ENCODE data around the gene SCRN2. TPM values are rescaled to one million over a fixed set of nuclear protein-coding genes. Genes with fewer than 3 reads are reported as not detected.

SCRN2 gene
- polyA plus RNA-seq, 1 donor, result 26.5 TPM

DNA sequence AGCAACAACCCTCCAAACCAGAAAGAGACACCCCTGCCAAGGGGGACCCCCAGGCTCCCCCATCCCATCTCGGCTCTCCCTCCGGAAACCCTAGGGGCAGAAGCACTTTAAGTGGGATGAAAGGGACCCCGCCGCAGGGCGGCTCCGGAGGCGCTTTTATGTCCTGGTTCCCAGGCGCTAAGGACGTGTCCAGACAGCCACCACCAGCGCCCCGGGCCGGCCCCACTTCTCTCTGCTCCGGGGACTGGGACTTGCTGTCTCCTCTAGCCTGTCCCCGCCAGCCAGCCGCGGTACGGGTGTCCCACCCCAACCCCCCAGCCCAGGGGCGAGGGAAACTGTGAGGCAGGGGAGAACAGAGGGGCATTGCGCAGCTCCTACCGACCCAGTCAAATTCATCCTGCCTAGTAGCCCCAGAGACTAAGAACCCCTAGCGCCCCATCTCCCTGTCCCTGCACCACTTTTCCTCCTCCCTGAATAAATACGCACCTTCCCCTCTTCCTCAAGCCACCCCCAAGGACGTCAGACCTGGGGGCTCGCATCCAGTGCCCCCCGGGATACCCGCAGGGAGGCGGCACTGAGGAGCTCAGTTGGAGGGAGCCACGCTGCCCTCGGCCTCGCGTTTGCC is 5.8 kb upstream of the SCRN2 start:
- no peak for DNase-seq

DNA sequence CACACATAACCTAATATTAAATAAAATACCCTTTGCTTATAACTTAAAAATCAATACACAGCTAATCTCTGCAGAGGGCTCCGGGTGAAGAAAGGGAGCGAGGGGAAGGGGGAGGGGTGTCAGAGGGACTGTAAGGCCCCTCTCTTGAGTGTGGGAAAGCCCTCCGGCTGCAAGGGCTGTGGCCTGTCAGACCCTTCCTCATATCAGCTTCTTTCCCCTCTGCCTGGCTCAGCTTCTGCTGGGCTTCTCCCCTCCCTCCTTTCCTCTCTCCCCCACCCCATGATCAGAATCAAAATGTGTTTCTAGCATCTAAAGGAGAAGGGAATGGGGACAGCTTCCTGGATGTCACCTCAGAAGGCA is 4.6 kb upstream of the SCRN2 start:
- DNase-seq, result no peak

DNA sequence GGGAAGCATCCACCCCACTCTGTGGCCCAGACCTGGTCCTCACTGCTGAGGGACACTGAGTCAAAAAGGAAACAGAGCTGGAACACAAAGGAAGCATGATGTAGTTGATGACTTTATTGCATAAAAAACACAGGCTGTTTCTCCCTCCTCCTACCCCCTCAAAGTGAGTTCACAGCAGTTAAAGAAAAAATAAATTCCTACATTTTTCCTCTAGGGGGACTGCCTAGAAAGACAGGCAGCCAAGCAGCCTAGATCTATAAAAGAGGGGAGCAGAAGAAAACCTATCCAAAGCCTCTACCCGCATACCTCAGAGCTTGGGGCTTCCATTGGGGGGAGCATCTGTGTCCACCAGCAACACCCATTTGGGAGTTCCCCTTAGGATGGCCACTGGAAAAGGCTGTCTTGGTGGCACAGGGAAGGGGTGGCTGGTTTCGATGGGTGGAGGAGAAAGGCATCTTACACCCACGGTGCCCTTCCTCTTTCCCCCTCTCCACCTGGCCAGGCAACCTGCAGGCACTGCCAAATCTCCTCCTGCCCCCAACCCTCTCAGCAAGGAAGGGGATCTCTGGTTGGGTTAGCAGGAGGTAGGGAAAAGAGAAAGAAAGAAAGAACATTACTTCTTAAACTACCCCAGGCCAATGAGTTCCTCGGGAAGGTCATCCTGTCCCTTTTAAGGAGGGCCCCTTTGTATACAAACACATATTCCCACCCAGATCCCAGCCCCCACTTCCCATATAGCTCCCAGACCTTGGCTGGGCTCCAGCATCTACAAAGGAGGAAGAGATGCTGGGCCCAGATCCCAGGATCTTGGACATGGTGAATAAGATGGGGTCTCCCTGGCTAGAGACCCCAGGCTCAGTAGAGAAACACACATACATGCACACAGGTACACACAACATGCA is 4.0 kb upstream of the SCRN2 start:
- DNase-seq, result no peak

DNA sequence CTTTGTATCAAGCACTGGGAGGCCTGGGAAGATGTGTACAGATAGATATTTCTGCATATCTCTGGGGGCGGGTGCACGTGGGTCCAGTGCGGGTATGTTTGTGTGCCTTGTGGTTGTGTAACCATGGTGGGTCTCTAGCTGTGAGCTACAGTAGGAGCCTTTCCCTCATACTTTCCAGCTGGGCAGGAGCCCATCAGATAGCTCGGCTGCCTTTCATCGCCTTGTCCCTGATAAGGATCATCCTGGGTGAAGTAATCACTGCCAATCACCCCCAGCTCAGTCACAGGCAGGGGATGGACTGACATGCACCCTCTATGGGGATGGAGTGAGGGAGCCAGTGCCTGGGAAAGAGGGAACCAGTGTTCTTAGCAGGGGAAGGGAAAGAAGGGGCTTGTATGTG is 3.2 kb upstream of the SCRN2 start:
- DNase-seq, result no peak

DNA sequence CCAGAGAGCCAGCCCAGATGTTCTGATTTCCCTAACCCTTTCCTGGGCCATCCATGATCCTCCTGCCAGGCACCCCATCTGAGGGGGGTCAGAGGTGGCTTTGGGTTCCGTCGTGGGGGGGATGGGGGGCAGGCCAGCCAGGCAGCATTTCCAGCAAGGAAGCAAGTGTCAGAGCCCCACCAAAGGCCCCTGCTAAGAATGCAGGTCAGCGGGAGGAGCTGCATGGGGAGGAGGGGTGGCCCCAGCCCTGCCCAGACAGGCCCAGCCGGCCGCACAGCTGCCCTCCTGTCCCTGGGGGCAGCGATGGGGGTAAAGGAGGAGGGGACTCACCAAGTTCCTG is 2.3 kb upstream of the SCRN2 start:
- DNase-seq, result no peak

DNA sequence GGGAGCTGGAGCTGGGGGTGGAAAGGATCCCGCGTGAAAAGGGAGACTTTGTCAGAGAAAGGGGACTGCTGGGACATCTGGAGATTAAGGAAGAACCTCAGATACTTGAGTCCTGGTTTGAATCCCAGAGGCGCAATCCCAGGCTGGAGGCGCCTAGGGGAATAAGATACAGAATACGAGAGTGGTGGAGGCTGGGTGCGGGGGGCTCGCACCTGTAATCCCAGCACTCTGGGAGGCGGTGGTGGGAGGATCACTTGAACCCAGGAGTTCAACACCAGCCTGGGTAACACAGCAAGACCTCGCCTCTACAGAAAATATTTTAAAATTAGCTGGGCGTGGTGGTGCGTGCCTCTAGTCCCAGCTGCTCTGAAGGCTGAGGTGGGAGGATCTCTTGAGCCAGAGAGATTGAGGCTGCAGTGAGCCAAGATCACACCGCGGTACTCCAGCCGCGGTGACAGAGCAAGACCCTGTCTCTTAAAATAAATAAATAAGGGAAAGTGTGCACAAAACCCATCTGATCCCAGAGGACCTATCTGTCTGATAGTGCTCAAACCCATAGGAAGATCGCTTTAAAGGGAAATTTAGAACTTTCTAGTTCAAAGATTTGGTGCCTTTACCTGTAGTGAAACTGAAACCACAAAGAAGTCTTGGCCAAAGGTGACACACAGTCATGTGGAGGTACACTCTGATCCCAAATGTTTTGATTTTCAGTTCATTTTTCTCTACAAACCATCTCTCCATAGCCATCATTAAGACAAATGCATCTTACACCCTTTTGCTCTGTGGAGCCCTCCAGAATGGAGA is 617 bp upstream of the SCRN2 start:
- DNase-seq, result no peak

DNA sequence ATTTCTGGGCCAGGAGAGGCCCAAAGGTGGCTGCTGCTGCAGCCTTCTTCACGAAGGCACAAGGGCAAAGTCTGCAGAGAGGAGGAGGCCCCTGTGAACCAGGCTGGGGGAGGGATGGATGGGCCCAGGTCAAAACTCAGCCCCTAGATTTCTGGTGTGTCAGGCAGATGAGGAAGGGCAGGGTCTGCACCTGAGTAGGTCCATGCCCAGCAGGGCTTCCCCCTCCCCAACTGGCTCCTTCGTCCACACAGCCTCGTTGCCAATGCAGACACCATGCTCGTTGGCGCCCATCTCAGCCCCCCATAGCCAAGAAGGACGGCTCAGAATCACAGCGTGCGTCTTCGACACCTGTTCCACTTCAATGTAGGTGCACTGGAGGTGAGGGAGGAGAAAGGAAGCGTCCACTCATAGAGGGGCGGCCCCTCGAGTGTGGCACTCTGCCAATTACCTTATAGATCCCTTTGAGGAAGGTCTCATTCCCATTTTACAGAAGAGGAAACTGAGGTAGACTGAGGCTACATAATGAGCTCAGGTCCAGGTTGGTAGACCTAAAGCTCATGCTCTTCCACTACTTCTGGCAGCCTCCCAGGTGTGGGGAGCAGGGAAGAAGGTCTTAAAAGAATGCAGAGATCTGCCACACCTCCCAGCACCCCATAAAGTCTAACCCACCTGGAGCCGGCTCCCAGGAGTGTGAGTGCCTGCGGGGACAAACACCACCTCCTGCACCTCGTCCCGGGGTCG is 902 bp downstream of the SCRN2 start:
- DNase-seq, result no peak

DNA sequence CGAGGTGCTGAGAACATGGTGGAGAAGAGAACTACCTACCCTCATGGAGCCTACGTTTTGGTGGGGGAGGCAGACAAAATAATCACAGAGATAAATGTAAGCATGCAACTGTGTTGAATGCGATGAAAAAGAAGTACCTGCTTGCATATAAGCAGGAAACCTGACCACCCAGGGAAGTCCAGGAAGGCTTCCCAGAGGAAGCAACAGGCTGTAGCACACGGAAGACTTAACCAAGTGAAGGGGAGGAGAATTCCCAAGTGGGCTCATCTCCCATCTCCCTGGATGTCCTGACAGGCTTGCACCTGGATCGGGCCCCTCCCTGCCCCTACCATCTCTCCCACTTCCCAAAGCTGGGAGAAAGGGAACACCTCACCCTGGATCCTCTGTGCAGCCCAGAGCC is 2.0 kb downstream of the SCRN2 start:
- DNase-seq, result no peak

DNA sequence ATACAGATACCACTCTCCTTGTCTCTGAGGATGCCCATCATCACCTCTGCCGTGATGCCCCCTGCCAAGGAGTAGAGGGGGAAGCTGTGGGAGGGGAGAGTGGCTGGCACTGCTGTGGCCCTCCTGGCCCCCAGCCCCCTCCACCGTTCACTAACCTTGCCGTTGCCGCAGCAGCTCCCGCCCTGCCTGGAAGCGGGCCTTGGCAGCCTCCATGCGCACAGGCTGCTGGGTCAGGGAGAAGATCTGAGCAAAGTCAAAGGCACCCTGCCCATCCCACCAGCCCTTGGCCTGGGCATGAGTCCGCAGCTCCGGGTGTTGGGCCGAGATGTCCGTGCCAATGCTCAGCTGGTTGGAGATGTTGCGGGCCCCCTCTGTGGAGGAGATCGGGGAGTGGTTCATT is 2.4 kb downstream of the SCRN2 start:
- no peak for DNase-seq

DNA sequence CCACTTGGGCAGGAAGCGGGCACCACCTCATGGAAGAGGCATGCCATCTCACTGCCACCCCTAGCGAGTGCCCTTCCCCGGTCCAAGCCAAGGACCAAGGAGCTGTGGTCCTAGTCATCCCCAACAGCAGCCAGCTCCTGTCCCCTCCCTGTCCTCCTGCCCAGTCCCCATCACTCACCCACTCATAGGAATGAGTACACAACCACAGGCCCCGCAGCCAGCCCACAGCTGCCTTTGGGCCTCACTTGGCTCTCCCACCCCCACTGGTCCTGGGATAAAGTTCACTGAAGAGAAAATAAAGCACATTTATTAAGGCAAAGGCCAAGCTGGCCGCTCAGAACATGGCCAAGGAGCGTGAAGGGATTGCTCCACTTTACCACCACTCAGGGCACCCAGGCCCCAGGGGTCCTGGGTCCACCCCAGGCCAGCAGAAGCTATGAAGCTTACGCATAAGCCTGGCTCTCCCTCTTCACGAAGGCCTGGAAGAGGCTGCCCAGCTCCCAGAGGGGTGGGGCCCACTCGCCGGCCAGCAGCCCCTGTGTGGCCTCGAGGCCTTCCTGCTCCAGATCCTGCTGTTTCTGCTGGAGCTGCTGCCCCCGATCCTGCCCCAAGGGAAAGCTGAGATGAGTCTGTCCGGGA is 3.6 kb downstream of the SCRN2 start:
- DNase-seq, result no peak

DNA sequence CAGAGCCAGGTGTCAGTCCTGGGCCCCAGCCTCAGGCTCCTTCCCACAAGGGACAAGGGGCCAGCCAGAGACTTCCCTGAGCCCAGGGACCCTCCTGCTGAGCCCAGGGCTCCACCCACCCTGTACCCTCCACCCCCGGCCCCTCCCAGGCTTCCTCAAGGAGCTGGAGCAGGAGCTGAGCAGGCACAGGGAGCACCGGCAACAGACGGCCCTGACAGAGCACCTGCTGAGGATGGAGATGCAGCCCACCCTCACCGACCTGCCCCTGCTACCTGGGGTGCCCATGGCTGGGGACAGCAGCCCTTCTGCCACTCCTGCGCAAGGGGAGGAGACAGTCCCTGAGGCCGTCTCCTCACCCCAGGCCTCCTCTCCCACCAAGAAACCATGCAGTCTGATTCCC is 4.5 kb downstream of the SCRN2 start:
- DNase-seq, result no peak

DNA sequence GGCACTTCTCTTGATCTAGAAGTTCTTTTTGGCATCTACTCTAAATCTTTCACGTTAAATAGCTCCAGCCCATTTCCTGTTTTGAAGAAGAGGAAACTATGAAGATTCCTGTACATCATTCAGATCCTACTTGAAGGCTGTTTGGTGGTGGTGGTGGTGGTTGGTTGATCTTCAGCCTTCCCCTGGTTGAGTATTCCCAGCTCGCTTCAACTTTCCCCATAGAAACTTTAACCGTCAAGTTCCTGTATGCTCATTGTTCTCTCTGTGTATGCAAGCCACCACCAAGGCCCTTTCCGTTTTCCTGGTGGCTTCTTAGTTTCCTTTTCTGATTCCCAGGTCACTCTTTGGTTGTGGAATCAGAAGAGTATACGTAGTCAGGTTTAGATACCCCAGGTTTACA is 6.3 kb downstream of the SCRN2 start:
- no peak for DNase-seq

DNA sequence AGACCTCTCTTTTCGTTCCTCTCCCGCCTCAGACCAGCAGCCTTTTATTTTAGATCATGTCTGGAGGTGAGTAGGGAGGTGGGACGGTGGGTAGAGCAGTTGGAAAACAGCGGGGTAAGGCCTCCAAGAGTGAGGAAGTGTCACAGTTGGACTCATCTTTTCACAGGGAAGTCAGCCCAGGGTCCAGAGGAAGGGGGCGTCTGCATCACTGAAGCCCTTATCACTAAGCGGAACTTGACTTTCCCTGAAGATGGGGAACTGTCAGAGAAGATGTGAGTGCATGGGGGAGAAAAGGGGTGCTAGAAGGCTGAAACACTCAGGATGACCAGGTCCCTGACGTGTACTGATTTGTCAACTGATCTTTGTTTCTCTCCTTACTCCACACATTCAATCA is 9.1 kb downstream of the SCRN2 start:
- DNase-seq, result no peak

DNA sequence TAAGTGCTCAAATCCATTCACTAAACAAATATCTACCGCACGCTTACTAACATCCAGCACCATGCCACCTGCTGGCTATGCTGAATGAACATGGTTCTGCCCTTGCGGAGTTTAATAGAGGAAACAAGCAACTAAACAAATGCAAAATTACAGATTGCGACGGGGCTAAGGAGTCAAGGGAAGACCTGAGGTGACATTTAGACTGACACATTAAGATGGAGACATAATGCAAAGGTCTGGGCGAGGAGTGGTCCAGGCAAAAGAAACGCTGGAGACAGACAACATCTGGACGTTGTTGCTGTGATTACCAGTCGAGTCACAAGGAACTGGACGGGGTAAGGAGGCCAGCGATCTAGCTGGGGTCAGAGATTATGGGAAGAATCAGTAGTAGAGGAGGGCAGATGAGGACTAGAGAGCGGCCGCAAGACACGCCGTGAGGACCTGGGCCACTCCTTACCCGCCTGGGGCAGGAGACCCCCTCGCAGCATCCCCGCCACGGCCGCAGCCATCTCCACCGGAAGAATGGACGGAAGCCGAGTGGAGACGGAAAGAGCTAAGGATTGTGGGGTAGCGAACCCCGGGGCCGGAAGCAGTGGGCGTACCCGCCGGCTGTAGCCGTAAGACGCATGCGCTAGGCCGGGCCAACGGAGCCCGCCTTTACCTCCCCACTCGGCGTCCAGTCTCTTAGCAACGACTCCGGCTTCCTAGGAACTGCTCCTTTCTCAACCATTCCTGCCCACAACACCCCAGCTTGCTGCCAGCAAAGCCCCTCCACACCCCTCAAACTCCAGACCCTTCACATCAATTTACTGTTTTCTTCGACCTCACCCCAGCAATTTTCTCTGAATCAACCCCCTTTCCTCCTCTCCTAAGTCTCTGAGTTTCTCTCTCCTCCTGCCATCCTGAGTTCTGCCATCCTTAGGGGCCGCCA is 9.8 kb downstream of the SCRN2 start, which contains the start of the genes LRRC46 and MRPL10:
TSS of gene LRRC46 (plus strand) at position 668 of the 931 bp plus-strand sequence. CDS start 320 bp downstream, outside the sequence.
TSS of gene MRPL10 (minus strand) at position 539 of the 931 bp plus-strand sequence. CDS start at position 509, 30 bp downstream.
- DNase-seq, result peak; percentile 95

DNA sequence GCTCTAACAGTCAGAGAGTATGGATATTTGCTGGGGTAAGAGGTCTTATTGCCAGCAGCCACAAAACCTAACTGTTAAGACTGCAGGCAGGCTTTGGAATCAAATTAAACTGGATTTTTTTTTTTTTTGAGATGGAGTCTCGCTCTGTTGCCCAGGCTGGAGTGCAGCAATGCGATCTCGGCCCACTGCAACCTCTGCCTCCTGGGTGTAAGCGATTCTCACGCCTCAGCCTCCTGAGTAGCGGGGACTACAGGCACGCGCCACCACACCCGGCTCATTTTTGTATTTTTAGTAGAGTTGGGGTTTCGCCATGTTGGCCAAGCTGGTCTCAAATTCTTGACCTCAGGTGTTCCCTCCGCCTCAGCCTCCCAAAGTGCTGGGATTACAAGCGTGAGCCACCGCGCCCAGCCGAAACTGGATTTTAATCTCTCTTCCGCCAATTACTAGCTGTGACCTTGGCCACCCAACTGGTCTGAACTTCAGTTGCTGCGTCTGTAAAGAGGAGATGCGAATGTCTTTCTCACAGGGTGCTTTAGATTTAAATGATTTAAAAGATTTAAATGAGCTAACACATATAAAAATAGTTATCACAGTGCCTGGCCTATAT is 10.6 kb downstream of the SCRN2 start:
- no peak for DNase-seq

DNA sequence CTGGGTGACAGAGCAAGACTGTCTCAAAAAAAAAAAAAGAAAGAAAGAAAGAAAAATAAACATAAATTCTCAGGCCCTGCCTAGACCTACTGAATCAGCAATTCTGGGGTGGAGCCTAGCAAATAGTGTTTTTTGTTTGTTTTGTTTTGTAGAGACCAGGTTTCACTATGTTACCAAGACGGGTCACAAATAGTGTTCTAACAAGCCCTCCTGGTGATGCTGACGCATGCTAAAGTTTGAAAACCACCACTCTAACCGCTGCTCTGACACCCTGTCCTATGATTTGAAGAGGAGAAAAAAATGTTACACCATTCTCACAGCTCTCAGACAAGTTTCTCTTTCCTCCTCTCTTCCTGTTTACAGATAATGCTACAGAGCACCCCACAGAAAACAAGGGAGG is 11.2 kb downstream of the SCRN2 start:
- no peak for DNase-seq

DNA sequence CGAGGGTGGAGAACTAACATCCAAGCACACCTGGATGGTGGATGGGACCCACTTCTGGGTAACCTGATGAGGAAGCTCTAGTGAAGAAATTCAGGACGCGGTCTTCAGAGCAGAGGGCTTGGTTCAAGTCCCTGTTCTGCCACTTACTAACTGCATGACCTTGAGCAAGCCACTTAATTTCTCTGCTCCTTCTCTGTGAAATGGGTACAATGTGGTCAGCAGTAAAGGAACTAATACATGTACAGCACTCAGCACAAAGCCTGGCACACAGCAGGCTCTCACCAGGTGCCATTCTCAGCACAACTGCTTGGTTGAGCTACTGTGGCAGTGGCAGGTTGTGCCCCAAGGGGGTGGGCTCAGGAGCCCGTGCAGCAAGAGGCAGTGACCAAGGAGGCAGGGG is 17.6 kb downstream of the SCRN2 start:
- DNase-seq, result no peak

DNA sequence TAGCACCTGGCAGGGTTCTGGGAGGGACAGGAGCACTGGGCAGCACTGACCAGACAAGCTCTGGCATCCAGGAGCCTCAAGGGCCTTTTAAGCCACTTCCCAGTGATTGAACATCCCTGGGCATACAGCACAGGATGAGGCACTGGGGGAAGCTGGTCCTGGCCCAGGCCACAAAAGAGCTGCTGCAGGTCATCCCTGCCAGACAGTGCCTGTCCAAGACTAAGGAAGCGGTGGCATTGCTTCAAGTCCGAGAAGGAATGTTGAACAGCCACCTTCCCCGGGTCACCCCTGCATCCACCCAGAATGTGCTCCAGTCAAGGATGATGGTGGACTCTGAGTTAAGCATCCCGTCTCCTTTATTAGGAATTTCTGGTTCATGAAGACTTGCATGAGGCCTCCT is 18.3 kb downstream of the SCRN2 start:
- no peak for DNase-seq

DNA sequence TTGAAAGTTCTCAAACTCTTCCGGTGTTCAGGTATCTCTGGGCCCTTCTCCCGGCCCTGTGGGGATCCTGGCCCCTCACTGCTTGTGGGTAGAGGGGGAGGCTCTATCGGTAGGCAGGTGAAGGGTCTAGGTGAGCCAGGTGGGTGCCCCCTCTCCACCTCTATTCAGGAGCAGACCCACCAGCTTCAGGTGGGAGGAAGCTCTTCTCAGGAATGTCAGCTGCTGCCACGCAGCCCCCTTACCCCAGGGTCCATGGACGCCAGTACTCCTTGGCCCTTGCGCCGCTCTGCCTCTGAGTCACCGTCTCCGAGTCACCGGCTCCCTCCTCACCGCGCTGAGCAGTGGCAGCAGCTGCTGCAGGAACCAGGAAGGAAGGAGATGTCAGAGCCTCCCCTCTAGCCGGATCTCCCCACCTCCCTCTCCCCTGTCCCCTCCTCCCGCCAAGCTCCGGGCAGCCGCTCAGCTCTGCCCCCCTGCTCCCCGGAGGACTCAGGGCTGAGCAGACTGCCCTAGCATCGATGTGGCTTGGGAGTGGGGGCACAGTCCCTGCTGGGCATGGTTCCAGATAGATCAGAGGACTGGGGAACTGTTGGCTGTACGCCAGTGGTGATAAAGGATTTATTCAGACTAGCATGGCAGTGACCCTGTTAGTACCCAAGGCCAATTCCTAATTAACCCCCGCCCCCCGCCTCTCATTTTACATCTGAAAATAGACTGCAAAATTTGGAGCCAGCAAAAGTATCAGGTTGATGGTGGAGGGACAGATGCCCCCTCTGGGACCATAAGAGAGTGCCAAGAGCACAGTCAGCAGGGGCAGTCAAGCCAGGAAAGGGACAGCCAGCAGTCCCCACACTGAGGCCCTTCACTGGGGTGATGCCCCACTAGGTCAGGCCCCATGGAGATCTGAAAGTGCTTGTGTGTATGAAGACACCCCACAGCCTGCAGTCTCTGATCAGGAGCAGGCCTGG is 19.4 kb downstream of the SCRN2 start, which contains the start of gene OSBPL7:
TSS of gene OSBPL7 (minus strand) at position 371 of the 968 bp plus-strand sequence. CDS start 1,516 bp downstream, outside the sequence.
- peak; percentile 72 for DNase-seq

All from hindlimb muscle (tissue), 1 donor.